ENCODE measurements around the gene ZNF438.

The ZNF438 gene

GRCh38 chr10:30849231-30850035 lies 182.2 kb downstream of the ZNF438 start:
- H3K9me3 ChIP-seq (replicated peaks; ENCODE audit: low read length) = no peaks in the 10 kb centered on the region
- H3K36me3 ChIP-seq (ENCODE audit: insufficient read depth, low read length) = no peaks in the 10 kb centered on the region
- H3K9ac ChIP-seq (ENCODE audit: low read depth, low read length) = no peak overlapping the region
- no peak overlapping the region for H3K4me3 ChIP-seq (ENCODE audit: low read length)
- no peaks in the 10 kb centered on the region for H3K27me3 ChIP-seq (ENCODE audit: control insufficient read depth, insufficient read depth, low read length)
- no peak overlapping the region for H3K4me2 ChIP-seq (ENCODE audit: low read length)
- H3K4me1 ChIP-seq (ENCODE audit: control insufficient read depth, insufficient read depth, low read length) = no peaks in the 10 kb centered on the region

- Histone ChIP-seq H3K36me3 (ENCODE audit: insufficient read depth, low read length) (no peaks in the 10 kb centered on the region), H3K9ac (ENCODE audit: low read depth, low read length) (no peak overlapping the region), H3K4me1 (ENCODE audit: control insufficient read depth, insufficient read depth, low read length) (no peaks in the 10 kb centered on the region), H3K9me3 (replicated peaks; ENCODE audit: low read length) (no peaks in the 10 kb centered on the region), H3K4me3 (ENCODE audit: low read length) (no peak overlapping the region), H3K4me2 (ENCODE audit: low read length) (no peak overlapping the region), H3K27me3 (ENCODE audit: control insufficient read depth, insufficient read depth, low read length) (no peaks in the 10 kb centered on the region)
These were observed 183.2 kb downstream of the ZNF438 start for GRCh38 chr10:30848396-30849032.

GRCh38 chr10:30847642-30848041 lies 184.0 kb downstream of the ZNF438 start:
- Histone ChIP-seq H3K4me1 (ENCODE audit: control insufficient read depth, insufficient read depth, low read length) (no peaks in the 10 kb centered on the region), H3K4me2 (ENCODE audit: low read length) (no peak overlapping the region), H3K9me3 (replicated peaks; ENCODE audit: low read length) (no peaks in the 10 kb centered on the region), H3K9ac (ENCODE audit: low read depth, low read length) (no peak overlapping the region), H3K4me3 (ENCODE audit: low read length) (no peak overlapping the region), H3K36me3 (ENCODE audit: insufficient read depth, low read length) (no peaks in the 10 kb centered on the region), H3K27me3 (ENCODE audit: control insufficient read depth, insufficient read depth, low read length) (no peaks in the 10 kb centered on the region)

- H3K9ac ChIP-seq (ENCODE audit: low read depth, low read length) = no peak overlapping the region
- H3K27me3 ChIP-seq (ENCODE audit: control insufficient read depth, insufficient read depth, low read length) = no peaks in the 10 kb centered on the region
- no peaks in the 10 kb centered on the region for H3K9me3 ChIP-seq (replicated peaks; ENCODE audit: low read length)
- H3K4me3 ChIP-seq (ENCODE audit: low read length) = no peak overlapping the region
- no peaks in the 10 kb centered on the region for H3K36me3 ChIP-seq (ENCODE audit: insufficient read depth, low read length)
- H3K4me2 ChIP-seq (ENCODE audit: low read length) = no peak overlapping the region
- H3K4me1 ChIP-seq (ENCODE audit: control insufficient read depth, insufficient read depth, low read length) = no peaks in the 10 kb centered on the region
These were observed 184.5 kb downstream of the ZNF438 start for GRCh38 chr10:30847199-30847598.

GRCh38 chr10:30846710-30847109 lies 185.0 kb downstream of the ZNF438 start:
- H3K9me3 ChIP-seq (replicated peaks; ENCODE audit: low read length) = no peaks in the 10 kb centered on the region
- no peak overlapping the region for H3K9ac ChIP-seq (ENCODE audit: low read depth, low read length)
- no peak overlapping the region for H3K4me3 ChIP-seq (ENCODE audit: low read length)
- no peaks in the 10 kb centered on the region for H3K27me3 ChIP-seq (ENCODE audit: control insufficient read depth, insufficient read depth, low read length)
- H3K4me2 ChIP-seq (ENCODE audit: low read length) = no peak overlapping the region
- H3K4me1 ChIP-seq (ENCODE audit: control insufficient read depth, insufficient read depth, low read length) = no peaks in the 10 kb centered on the region
- H3K36me3 ChIP-seq (ENCODE audit: insufficient read depth, low read length) = no peaks in the 10 kb centered on the region

GRCh38 chr10:30842894-30843293 lies 188.8 kb downstream of the ZNF438 start:
- Histone ChIP-seq H3K9me3 (replicated peaks; ENCODE audit: low read length) (no peaks in the 10 kb centered on the region), H3K27me3 (ENCODE audit: control insufficient read depth, insufficient read depth, low read length) (no peaks in the 10 kb centered on the region), H3K4me2 (ENCODE audit: low read length) (no peak overlapping the region), H3K4me1 (ENCODE audit: control insufficient read depth, insufficient read depth, low read length) (no peaks in the 10 kb centered on the region), H3K36me3 (ENCODE audit: insufficient read depth, low read length) (no peaks in the 10 kb centered on the region), H3K4me3 (ENCODE audit: low read length) (no peak overlapping the region), H3K9ac (ENCODE audit: low read depth, low read length) (no peak overlapping the region)

- no peak overlapping the region for H3K4me3 ChIP-seq (ENCODE audit: low read length)
- no peaks in the 10 kb centered on the region for H3K9me3 ChIP-seq (replicated peaks; ENCODE audit: low read length)
- no peaks in the 10 kb centered on the region for H3K27me3 ChIP-seq (ENCODE audit: control insufficient read depth, insufficient read depth, low read length)
- H3K4me2 ChIP-seq (ENCODE audit: low read length) = no peak overlapping the region
- no peak overlapping the region for H3K9ac ChIP-seq (ENCODE audit: low read depth, low read length)
- H3K4me1 ChIP-seq (ENCODE audit: control insufficient read depth, insufficient read depth, low read length) = no peaks in the 10 kb centered on the region
- no peaks in the 10 kb centered on the region for H3K36me3 ChIP-seq (ENCODE audit: insufficient read depth, low read length)
These were observed 189.5 kb downstream of the ZNF438 start for GRCh38 chr10:30842185-30842584.

GRCh38 chr10:30840395-30841050 lies 191.1 kb downstream of the ZNF438 start:
- Histone ChIP-seq H3K27me3 (ENCODE audit: control insufficient read depth, insufficient read depth, low read length) (no peaks in the 10 kb centered on the region), H3K4me2 (ENCODE audit: low read length) (no peak overlapping the region), H3K9ac (ENCODE audit: low read depth, low read length) (no peak overlapping the region), H3K36me3 (ENCODE audit: insufficient read depth, low read length) (no peaks in the 10 kb centered on the region), H3K9me3 (replicated peaks; ENCODE audit: low read length) (no peaks in the 10 kb centered on the region), H3K4me1 (ENCODE audit: control insufficient read depth, insufficient read depth, low read length) (no peaks in the 10 kb centered on the region), H3K4me3 (ENCODE audit: low read length) (no peak overlapping the region)

- no peaks in the 10 kb centered on the region for H3K27me3 ChIP-seq (ENCODE audit: control insufficient read depth, insufficient read depth, low read length)
- no peaks in the 10 kb centered on the region for H3K36me3 ChIP-seq (ENCODE audit: insufficient read depth, low read length)
- H3K4me2 ChIP-seq (ENCODE audit: low read length) = no peak overlapping the region
- no peaks in the 10 kb centered on the region for H3K9me3 ChIP-seq (replicated peaks; ENCODE audit: low read length)
- H3K9ac ChIP-seq (ENCODE audit: low read depth, low read length) = no peak overlapping the region
- H3K4me1 ChIP-seq (ENCODE audit: control insufficient read depth, insufficient read depth, low read length) = no peaks in the 10 kb centered on the region
- H3K4me3 ChIP-seq (ENCODE audit: low read length) = no peak overlapping the region
These were observed 192.0 kb downstream of the ZNF438 start for GRCh38 chr10:30839652-30840051.

- Histone ChIP-seq H3K9ac (ENCODE audit: low read depth, low read length) (no peak overlapping the region), H3K9me3 (replicated peaks; ENCODE audit: low read length) (no peaks in the 10 kb centered on the region), H3K4me1 (ENCODE audit: control insufficient read depth, insufficient read depth, low read length) (peaks cover 11% of the 10 kb centered on the region)
These were observed 195.3 kb downstream of the ZNF438 start for GRCh38 chr10:30836406-30836805.

GRCh38 chr10:30835146-30835545 lies 196.5 kb downstream of the ZNF438 start:
- Histone ChIP-seq H3K27me3 (ENCODE audit: control insufficient read depth, insufficient read depth, low read length) (no peaks in the 10 kb centered on the region), H3K9me3 (replicated peaks; ENCODE audit: low read length) (no peaks in the 10 kb centered on the region), H3K9ac (ENCODE audit: low read depth, low read length) (no peak overlapping the region), H3K36me3 (ENCODE audit: insufficient read depth, low read length) (no peaks in the 10 kb centered on the region), H3K4me2 (ENCODE audit: low read length) (no peak overlapping the region), H3K4me3 (ENCODE audit: low read length) (no peak overlapping the region), H3K4me1 (ENCODE audit: control insufficient read depth, insufficient read depth, low read length) (peaks cover 12% of the 10 kb centered on the region)

More at GRCh38 chr10:30836406-30836805, 195.3 kb downstream of the ZNF438 start:
- no peaks in the 10 kb centered on the region for H3K36me3 ChIP-seq (ENCODE audit: insufficient read depth, low read length)
- H3K27me3 ChIP-seq (ENCODE audit: control insufficient read depth, insufficient read depth, low read length) = no peaks in the 10 kb centered on the region
- H3K4me2 ChIP-seq (ENCODE audit: low read length) = no peak overlapping the region
- H3K4me3 ChIP-seq (ENCODE audit: low read length) = no peak overlapping the region

All from skeletal muscle satellite cell (primary cell).